Fibroblast of pulmonary artery (primary cell): ENCODE results near the gene AKAP13.

Experiments used
- DNase-seq: peaks from one replicate; pipeline ENCODE4 v3.0.0-alpha.2; 2010; ENCODE audit warnings: low read depth
- H3K4me3 ChIP-seq: replicated peaks from 2 replicates; pipeline ENCODE4 v1.5.1; 2011; ENCODE audit warnings: low read depth, mild to moderate bottlenecking, control low read depth, low read length, moderate library complexity
- TF ChIP-seq, protein P1 (sequence below): IDR thresholded peaks from 2 replicates; pipeline ENCODE4 v1.5.1; 2011; ENCODE audit warnings: mild to moderate bottlenecking, control low read depth, low read length, inconsistent platforms; ENCODE audit errors: missing control alignments

The AKAP13 gene

DNA sequence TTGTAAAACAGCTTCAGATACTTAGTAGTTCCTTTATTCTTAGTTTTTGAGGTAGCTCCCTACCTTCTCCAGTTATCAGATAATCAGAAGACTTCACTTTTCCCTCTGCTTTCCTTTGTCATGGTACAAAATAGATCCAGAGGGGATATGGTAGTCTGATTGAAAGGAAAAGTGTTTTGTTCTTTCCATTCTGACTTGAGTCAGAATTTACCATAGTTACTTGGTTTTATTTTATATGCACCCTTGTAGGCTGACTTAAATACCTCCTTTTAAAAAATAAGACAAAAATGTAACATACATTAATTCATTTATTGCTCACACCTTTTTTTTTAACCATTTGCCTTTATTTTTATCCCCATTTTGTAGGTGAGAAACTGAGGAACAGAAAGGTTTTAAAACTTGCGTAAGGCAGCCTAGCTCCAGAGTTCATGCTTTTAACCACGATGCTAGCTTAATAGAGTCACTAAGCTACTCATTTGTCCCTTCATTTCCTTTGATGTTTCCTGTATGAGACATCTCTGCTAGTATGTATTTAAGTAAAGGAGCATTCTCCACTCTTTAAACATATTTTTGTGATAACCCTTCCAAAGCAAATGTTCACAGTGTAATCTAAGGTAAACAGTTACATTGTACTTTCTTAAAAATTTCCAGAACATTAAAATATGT lies 226.9 kb downstream of the AKAP13 start:
- DNase-seq = peak; percentile 55
- H3K4me3 ChIP-seq = no peak overlapping the region

DNA sequence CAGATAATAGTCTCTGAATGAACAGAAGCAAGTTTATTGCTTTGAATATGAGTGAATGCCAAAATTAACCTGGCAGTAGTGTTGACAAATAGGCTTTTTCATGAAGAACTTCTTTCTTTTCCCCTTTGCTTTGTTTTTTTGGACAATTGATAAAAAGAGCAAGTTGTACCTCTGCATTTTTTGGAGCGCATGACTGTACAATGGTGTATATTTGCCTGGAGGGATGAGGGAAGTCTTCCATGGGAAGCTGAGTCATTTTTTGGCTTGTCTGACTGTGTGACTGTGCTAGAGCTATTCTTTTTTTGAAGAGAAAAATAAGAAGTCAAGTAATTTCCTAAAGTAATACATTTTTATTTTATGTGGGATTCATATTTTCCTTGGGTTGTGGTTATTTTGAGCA lies 227.4 kb downstream of the AKAP13 start:
- TF ChIP-seq, protein P1, sequence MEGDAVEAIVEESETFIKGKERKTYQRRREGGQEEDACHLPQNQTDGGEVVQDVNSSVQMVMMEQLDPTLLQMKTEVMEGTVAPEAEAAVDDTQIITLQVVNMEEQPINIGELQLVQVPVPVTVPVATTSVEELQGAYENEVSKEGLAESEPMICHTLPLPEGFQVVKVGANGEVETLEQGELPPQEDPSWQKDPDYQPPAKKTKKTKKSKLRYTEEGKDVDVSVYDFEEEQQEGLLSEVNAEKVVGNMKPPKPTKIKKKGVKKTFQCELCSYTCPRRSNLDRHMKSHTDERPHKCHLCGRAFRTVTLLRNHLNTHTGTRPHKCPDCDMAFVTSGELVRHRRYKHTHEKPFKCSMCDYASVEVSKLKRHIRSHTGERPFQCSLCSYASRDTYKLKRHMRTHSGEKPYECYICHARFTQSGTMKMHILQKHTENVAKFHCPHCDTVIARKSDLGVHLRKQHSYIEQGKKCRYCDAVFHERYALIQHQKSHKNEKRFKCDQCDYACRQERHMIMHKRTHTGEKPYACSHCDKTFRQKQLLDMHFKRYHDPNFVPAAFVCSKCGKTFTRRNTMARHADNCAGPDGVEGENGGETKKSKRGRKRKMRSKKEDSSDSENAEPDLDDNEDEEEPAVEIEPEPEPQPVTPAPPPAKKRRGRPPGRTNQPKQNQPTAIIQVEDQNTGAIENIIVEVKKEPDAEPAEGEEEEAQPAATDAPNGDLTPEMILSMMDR = no peak
- peak; percentile 90 for DNase-seq
- H3K4me3 ChIP-seq = no peak overlapping the region

More for the DNA sequence above, 226.9 kb downstream of the AKAP13 start:
- TF ChIP-seq, protein P1 = no peak

DNA sequence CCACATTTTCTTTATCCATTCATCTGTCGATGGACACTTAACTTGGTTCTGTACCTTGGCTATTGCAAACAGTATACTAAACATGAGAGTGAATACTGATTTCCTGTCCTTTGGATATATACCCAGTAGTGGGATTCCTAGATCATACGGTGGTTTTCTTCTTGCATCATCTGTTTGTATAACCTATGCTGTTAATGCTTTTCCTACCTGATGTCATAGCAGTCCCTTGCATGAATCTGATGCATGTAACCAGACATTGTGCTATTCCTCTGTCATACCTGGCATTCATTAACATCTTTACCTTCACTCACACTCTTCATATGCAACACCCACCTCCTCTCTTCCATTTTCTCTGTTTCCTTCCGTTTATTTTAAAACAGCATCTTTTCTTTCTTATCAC lies 229.1 kb downstream of the AKAP13 start:
- no peak overlapping the region for H3K4me3 ChIP-seq
- no peak for DNase-seq
- TF ChIP-seq, protein P1 = no peak

DNA sequence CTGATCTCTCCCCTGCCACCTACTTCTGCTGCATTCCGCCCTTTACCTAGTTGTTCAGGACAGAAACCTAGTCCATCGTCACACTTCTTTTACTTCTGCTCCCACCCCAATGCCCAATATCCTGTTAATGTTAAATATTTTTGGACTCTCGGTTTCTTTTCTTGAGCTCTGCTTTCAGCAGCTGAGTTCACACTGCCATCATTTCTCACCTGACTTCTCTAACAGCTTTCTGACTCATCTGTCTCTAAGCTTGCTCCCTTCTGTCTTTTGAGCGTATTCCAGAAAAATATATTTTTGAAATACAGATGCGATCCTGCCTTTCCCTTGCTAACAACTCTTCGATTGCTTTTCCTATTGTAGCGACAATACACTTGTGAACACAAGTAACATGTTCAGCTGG lies 231.0 kb downstream of the AKAP13 start:
- TF ChIP-seq, protein P1 = no peak
- H3K4me3 ChIP-seq = no peak overlapping the region
- DNase-seq = no peak

DNA sequence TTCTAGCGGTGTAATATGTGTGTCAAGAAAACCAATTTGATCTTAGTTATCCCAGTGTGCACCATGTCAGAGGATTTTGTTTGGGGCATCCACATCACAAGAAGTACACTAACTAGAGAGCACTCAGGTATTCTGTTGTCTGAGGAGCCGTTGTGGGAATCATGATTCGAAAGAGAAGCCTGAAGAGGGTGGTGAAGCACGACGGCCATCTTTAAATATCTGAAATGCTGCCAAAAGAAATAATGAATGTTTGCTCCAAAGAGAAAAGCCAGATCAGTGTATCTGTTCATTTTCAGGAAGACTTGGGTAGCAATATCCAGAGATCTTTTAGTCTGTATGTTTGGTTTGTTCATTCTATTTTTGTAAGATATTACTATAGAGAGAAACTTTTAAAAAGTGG lies 233.7 kb downstream of the AKAP13 start:
- H3K4me3 ChIP-seq = no peak overlapping the region
- DNase-seq = no peak

GRCh38 chr15:85615930-85616329 lies 235.5 kb downstream of the AKAP13 start:
- DNase-seq = peak; percentile 71
- TF ChIP-seq, protein P1 = peak; percentile 65
- H3K4me3 ChIP-seq = no peak overlapping the region

More for the DNA sequence above, 233.7 kb downstream of the AKAP13 start:
- TF ChIP-seq, protein P1 = no peak

- TF ChIP-seq, protein P1 = no peak
- peak; percentile 40 for DNase-seq
- no peak overlapping the region for H3K4me3 ChIP-seq
Measured at GRCh38 chr15:85616549-85617110, 236.2 kb downstream of the AKAP13 start.
